ENCODE measurements around the gene UPF1.

DNA sequence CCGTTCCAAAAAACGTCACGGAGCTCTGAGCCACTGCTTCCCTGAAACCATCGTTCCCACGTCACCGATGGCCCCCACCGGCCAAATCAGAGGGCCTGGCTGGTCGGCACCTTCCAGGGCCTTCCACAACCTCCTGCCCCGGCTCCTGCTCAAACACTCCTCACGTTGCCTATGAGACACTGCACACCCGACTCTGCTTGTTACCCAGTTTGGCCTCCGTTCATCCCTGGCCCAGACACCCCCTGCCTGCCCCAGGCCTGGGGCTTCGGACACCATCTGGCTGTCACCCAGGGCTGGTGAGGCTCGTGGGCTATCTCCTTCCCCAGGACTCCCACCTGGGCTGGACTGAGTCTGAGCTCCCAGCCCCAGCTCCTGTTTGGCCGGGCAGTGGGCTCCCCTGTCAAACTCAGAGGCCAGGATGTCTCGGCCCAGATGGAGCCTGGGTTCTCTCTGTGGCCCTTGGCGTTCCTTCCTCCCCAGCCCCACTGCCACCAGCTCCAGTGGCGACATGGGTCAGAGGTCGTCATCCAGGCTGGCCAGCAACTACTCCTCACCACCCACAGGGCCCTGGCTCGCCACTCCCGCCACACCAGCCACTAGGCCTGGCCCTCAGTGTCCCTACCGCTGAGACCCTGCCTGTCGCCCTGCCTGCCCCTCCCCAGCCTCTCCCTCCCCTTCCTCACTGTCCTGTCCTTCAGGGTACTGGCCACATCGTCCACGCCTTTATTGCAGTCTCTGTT lies 46.5 kb downstream of the UPF1 start:
- TF ChIP-seq BCL11B (tag by site-specific recombination; IDR thresholded peaks at IDR 0.05; ENCODE audit: low read depth) (no peak), ZNF274 (IDR thresholded peaks at IDR 0.05; ENCODE audit: low read length) (no peak), ZNF274 (tag by site-specific recombination; IDR thresholded peaks at IDR 0.05; ENCODE audit: borderline replicate concordance) (no peak), ZNF394 (tag by site-specific recombination; IDR thresholded peaks at IDR 0.05; ENCODE audit: borderline replicate concordance) (no peak), EGR2 (tag by site-specific recombination; IDR thresholded peaks at IDR 0.05; ENCODE audit: low read depth) (no peak), ZBTB8A (tag by site-specific recombination; IDR thresholded peaks at IDR 0.05) (no peak), SP2 (tag by site-specific recombination; IDR thresholded peaks at IDR 0.05) (no peak)
- TF ChIP-seq, protein P1, sequence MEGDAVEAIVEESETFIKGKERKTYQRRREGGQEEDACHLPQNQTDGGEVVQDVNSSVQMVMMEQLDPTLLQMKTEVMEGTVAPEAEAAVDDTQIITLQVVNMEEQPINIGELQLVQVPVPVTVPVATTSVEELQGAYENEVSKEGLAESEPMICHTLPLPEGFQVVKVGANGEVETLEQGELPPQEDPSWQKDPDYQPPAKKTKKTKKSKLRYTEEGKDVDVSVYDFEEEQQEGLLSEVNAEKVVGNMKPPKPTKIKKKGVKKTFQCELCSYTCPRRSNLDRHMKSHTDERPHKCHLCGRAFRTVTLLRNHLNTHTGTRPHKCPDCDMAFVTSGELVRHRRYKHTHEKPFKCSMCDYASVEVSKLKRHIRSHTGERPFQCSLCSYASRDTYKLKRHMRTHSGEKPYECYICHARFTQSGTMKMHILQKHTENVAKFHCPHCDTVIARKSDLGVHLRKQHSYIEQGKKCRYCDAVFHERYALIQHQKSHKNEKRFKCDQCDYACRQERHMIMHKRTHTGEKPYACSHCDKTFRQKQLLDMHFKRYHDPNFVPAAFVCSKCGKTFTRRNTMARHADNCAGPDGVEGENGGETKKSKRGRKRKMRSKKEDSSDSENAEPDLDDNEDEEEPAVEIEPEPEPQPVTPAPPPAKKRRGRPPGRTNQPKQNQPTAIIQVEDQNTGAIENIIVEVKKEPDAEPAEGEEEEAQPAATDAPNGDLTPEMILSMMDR (tag by site-specific recombination; IDR thresholded peaks at IDR 0.05): no peak

Measured in HEK293 (cell line).